Measurements from ENCODE around the gene ASIP. TPM values are rescaled to one million over a fixed set of nuclear protein-coding genes. Genes with fewer than 3 reads are reported as not detected.

The ASIP gene
- total and polyA plus RNA-seq, 2 of the 4 experiments (the other 2 are of a cell fraction): not detected

DNA sequence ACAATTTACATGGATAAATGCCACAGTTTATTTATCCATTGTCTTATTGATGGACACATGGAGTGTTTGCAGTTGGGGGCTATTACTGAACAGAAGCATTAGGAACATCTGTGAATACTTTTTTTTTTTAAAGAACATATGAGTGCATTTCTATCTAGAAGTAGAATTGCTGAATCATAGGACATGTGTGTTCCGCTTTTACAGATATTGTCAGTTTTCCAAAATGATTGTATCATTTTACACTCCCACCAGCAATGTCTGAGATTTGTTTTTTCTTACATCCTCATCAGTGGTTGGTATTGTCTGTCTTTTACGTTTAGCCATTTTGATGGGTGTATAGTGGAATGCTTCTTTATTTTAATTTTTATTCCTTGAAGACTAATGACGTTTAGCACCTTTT, 42.0 kb upstream of the ASIP start:
- Histone ChIP-seq H2AFZ (replicated peaks; ENCODE audit: low read length, poor library complexity) (no peak overlapping the region), H3K27me3 (ENCODE audit: control insufficient read depth, insufficient read depth, low read length) (peaks cover 44% of the 10 kb centered on the region), H4K91ac (ENCODE audit: insufficient read depth, low read depth, low read length) (no peak overlapping the region), H3K4me3 (ENCODE audit: insufficient read depth, low read depth, low read length) (no peak overlapping the region), H3K4me1 (ENCODE audit: control insufficient read depth, insufficient read depth, low read length) (no peaks in the 10 kb centered on the region), H3K23ac (ENCODE audit: low read depth, low read length) (no peak overlapping the region), H2BK20ac (ENCODE audit: low read depth, low read length) (no peak overlapping the region), H2AK9ac (replicated peaks; ENCODE audit: low read depth, low read length, poor library complexity) (no peak overlapping the region), H2BK120ac (ENCODE audit: low read depth, low read length) (no peak overlapping the region), H3K14ac (replicated peaks; ENCODE audit: low read depth, low read length) (no peak overlapping the region), H4K5ac (ENCODE audit: low read depth, low read length) (no peak overlapping the region), H3K36me3 (ENCODE audit: control insufficient read depth, insufficient read depth, low read length) (no peaks in the 10 kb centered on the region), H3K4me2 (ENCODE audit: low read depth, low read length) (no peak overlapping the region), H3K18ac (ENCODE audit: low read depth, low read length) (no peak overlapping the region), H2BK5ac (ENCODE audit: low read depth, low read length, poor library complexity, severe bottlenecking) (no peak overlapping the region), H3K9me1 (ENCODE audit: insufficient read depth, low read length) (no peaks in the 10 kb centered on the region), H3K79me1 (ENCODE audit: low read depth in 1 of 2, low read length in 2 of 2) (no peaks in the 10 kb centered on the region), H3K9ac (ENCODE audit: low read depth, low read length) (no peak overlapping the region), H4K8ac (ENCODE audit: low read depth in 2 of 2, low read length in 2 of 2) (no peak overlapping the region), H2AK5ac (ENCODE audit: low read depth, low read length) (no peak overlapping the region), H3K27ac (ENCODE audit: insufficient read depth, low read length) (no peak overlapping the region), H4K20me1 (ENCODE audit: insufficient read depth, low read length) (no peaks in the 10 kb centered on the region), H3K4ac (ENCODE audit: low read depth, low read length) (no peak overlapping the region), H3K9me3 (ENCODE audit: control insufficient read depth, insufficient read depth, low read length) (no peaks in the 10 kb centered on the region), H3K56ac (ENCODE audit: extremely low read depth, insufficient read depth, low read length) (no peak overlapping the region), H2BK15ac (ENCODE audit: low read depth, low read length) (no peak overlapping the region)
- in situ Hi-C loops (cut with MboI; ENCODE audit: low sequenced_read_pairs) (loop anchor here (10.0 kb wide), 1 partner anchor 86 kb away; no protein-coding TSS in a partner anchor), intact Hi-C loops (cut with micrococcal nuclease) (loop anchor here (10.0 kb wide), 1 partner anchor 276 kb away; no protein-coding TSS in a partner anchor), dilution Hi-C loops (cut with HindIII; ENCODE audit: low sequenced_read_pairs, unreplicated experiment) (no loop called here)
- no TSS peak for BruUV-seq (replicated peaks)
- POLR2A ChIA-PET (ENCODE audit: unreplicated experiment): no interaction called here
- ATAC-seq (ENCODE audit: low read depth) (no peak), DNase-seq (no peak)
- no CpG with 5 or more reads among the region's 3 CpGs for WGBS, 2 experiments (ENCODE audit: extremely low coverage in 2 of 2, insufficient read length in 1 of 2)
- CTCF ChIA-PET: interaction anchor here (1.0 kb wide), 1 partner anchor 9 kb away, joined by 5 read pairs; no protein-coding TSS in a partner anchor
- TF ChIP-seq MXI1 (IDR thresholded peaks at IDR 0.05; ENCODE audit: borderline replicate concordance, low read depth, low read length) (no peak), CEBPB (IDR thresholded peaks at IDR 0.05; ENCODE audit: low read depth, low read length) (no peak), NFE2L2 (IDR thresholded peaks at IDR 0.05; ENCODE audit: low read depth, low read length) (no peak), BHLHE40 (IDR thresholded peaks at IDR 0.05; ENCODE audit: low read depth, low read length) (no peak), USF2 (IDR thresholded peaks at IDR 0.05; ENCODE audit: low read depth, low read length) (no peak), MAZ (IDR thresholded peaks at IDR 0.05; ENCODE audit: borderline replicate concordance, low read depth, low read length) (no peak), RCOR1 (IDR thresholded peaks at IDR 0.05; ENCODE audit: insufficient replicate concordance, low read length) (no peak), MAFK (IDR thresholded peaks at IDR 0.05; ENCODE audit: low read depth, low read length) (no peak), RFX5 (IDR thresholded peaks at IDR 0.05; ENCODE audit: low read depth, low read length) (no peak), POLR2A (IDR thresholded peaks at IDR 0.05; ENCODE audit: low read depth, low read length) (no peak), FOS (IDR thresholded peaks at IDR 0.05; ENCODE audit: low read depth, low read length) (no peak), SMC3 (IDR thresholded peaks at IDR 0.05; ENCODE audit: low read depth, low read length) (no peak), CHD1 (IDR thresholded peaks at IDR 0.05; ENCODE audit: low read depth, low read length) (no peak), RAD21 (IDR thresholded peaks at IDR 0.05; ENCODE audit: low read length) (no peak)
- TF ChIP-seq, protein P1, sequence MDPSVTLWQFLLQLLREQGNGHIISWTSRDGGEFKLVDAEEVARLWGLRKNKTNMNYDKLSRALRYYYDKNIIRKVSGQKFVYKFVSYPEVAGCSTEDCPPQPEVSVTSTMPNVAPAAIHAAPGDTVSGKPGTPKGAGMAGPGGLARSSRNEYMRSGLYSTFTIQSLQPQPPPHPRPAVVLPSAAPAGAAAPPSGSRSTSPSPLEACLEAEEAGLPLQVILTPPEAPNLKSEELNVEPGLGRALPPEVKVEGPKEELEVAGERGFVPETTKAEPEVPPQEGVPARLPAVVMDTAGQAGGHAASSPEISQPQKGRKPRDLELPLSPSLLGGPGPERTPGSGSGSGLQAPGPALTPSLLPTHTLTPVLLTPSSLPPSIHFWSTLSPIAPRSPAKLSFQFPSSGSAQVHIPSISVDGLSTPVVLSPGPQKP (IDR thresholded peaks at IDR 0.05; ENCODE audit: borderline replicate concordance, low read depth, low read length): no peak
- TF ChIP-seq, protein P2, sequence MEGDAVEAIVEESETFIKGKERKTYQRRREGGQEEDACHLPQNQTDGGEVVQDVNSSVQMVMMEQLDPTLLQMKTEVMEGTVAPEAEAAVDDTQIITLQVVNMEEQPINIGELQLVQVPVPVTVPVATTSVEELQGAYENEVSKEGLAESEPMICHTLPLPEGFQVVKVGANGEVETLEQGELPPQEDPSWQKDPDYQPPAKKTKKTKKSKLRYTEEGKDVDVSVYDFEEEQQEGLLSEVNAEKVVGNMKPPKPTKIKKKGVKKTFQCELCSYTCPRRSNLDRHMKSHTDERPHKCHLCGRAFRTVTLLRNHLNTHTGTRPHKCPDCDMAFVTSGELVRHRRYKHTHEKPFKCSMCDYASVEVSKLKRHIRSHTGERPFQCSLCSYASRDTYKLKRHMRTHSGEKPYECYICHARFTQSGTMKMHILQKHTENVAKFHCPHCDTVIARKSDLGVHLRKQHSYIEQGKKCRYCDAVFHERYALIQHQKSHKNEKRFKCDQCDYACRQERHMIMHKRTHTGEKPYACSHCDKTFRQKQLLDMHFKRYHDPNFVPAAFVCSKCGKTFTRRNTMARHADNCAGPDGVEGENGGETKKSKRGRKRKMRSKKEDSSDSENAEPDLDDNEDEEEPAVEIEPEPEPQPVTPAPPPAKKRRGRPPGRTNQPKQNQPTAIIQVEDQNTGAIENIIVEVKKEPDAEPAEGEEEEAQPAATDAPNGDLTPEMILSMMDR (conservative IDR thresholded peaks at IDR 0.05; ENCODE audit: low read depth, low read length): no peak
